ENCODE results near the gene TMEM253. TPM values are rescaled to one million over a fixed set of nuclear protein-coding genes. Genes with fewer than 3 reads are reported as not detected.

Gene TMEM253
- total and polyA plus RNA-seq, 9 of the 15 experiments (the other 6 are each of a cell fraction or from before 2014, with no cell fraction given): 0.11 to 0.61 (median 0.26) TPM; not detected in 3

- peak; percentile 28; the same call in 1 of the 2 replicates for TF ChIP-seq RFX1 (IDR thresholded peaks at IDR 0.05)
- peak; percentile 20 to 50; a peak in 2 of 4 replicates for TF ChIP-seq NRF1 (conservative IDR thresholded peaks at IDR 0.05 in 1 of 2, IDR thresholded peaks at IDR 0.05 in 1 of 2)
- TF ChIP-seq ZNF785 (CRISPR knock-in tag; IDR thresholded peaks at IDR 0.05): no peak
- 0 out of 2 replicates have a peak overlapping the region, but pooled peaks have one; percentile 21 for H2AFZ ChIP-seq (ENCODE audit: low read depth, low read length)
- H3K4me3 ChIP-seq: no peak overlapping the region
- H4K20me1 ChIP-seq (replicated peaks; ENCODE audit: control insufficient read depth, insufficient read depth, low read length): no peaks in the 10 kb centered on the region
- no peak overlapping the region for H3K27ac ChIP-seq (ENCODE audit: extremely low read depth, low read depth, low read length)
- no peaks in the 10 kb centered on the region for H3K27me3 ChIP-seq (ENCODE audit: control insufficient read depth in 2 of 2, insufficient read depth in 2 of 2, low read length in 2 of 2)
- CTCF ChIA-PET (ENCODE audit: low intra/inter-chr PET ratio): no interaction called here
- no peak overlapping the region for H3K4me2 ChIP-seq (ENCODE audit: insufficient read depth, low read length)
- POLR2A ChIA-PET: interaction anchor here (0.6 kb wide), 1 partner anchor 176 kb away, joined by 3 read pairs; no protein-coding TSS in a partner anchor
- no peak overlapping the region for H3K9ac ChIP-seq (ENCODE audit: insufficient read depth in 1 of 2, low read depth in 2 of 2, low read length in 2 of 2)
- ATAC-seq: no peak
- H3K36me3 ChIP-seq (ENCODE audit: control insufficient read depth, insufficient read depth, low read length): no peaks in the 10 kb centered on the region
- peaks cover 17 to 49% of the 10 kb centered on the region in 2 experiments for H3K4me1 ChIP-seq (replicated peaks in 1 of 2; ENCODE audit: control insufficient read depth in 2 of 2, insufficient read depth in 2 of 2, low read length in 2 of 2)
- in situ Hi-C loops (cut with MboI) (no loop called here), intact Hi-C loops (cut with micrococcal nuclease) (no loop called here)
- no peak for FAIRE-seq
- DNase-seq (ENCODE audit: extremely low read depth in 1 of 4, low spot score in 3 of 4): no peak
- WGBS (ENCODE audit: insufficient coverage, low coverage, missing lambda C conversion rate): 78% methylated on average over 5 of the region's 6 CpGs
- H3K9me1 ChIP-seq (ENCODE audit: control insufficient read depth, insufficient read depth, low read length): no peaks in the 10 kb centered on the region
- H3K9me3 ChIP-seq (replicated peaks; ENCODE audit: control insufficient read depth, insufficient read depth, low read depth, low read length): no peaks in the 10 kb centered on the region
- no peaks in the 10 kb centered on the region for H3K79me2 ChIP-seq (ENCODE audit: control insufficient read depth, insufficient read depth, low read length)
- BruUV-seq (replicated peaks): no TSS peak
Observed at GRCh38 chr14:21109377-21110138, 8.7 kb downstream of the TMEM253 start.

GRCh38 chr14:21112255-21112654 is 11.4 kb downstream of the TMEM253 start:
- CTCF ChIA-PET (ENCODE audit: low intra/inter-chr PET ratio): no interaction called here
- ATAC-seq (peak; percentile 22; the same call in 1 of the 3 replicates), DNase-seq (ENCODE audit: extremely low read depth in 1 of 4, low spot score in 3 of 4) (no peak), FAIRE-seq (no peak)
- in situ Hi-C loops (cut with MboI) (no loop called here), intact Hi-C loops (cut with micrococcal nuclease) (no loop called here)
- 29% methylated on average over 4 of the region's 4 CpGs for WGBS (ENCODE audit: insufficient coverage, low coverage, missing lambda C conversion rate)
- no peak overlapping the region for H3K9ac ChIP-seq (ENCODE audit: insufficient read depth in 1 of 2, low read depth in 2 of 2, low read length in 2 of 2)
- no peaks in the 10 kb centered on the region for H4K20me1 ChIP-seq (replicated peaks; ENCODE audit: control insufficient read depth, insufficient read depth, low read length)
- no peaks in the 10 kb centered on the region for H3K9me1 ChIP-seq (ENCODE audit: control insufficient read depth, insufficient read depth, low read length)
- no peaks in the 10 kb centered on the region for H3K9me3 ChIP-seq (replicated peaks; ENCODE audit: control insufficient read depth, insufficient read depth, low read depth, low read length)
- H3K4me3 ChIP-seq: no peak overlapping the region
- peaks cover 6 to 22% of the 10 kb centered on the region in 2 experiments; a peak in 4 of 5 replicates for H3K4me1 ChIP-seq (replicated peaks in 1 of 2; ENCODE audit: control insufficient read depth in 2 of 2, insufficient read depth in 2 of 2, low read length in 2 of 2)
- no peaks in the 10 kb centered on the region for H3K36me3 ChIP-seq (ENCODE audit: control insufficient read depth, insufficient read depth, low read length)
- no peaks in the 10 kb centered on the region for H3K27me3 ChIP-seq (ENCODE audit: control insufficient read depth in 2 of 2, insufficient read depth in 2 of 2, low read length in 2 of 2)
- POLR2A ChIA-PET: no interaction called here
- no peak overlapping the region for H3K4me2 ChIP-seq (ENCODE audit: insufficient read depth, low read length)
- BruUV-seq (replicated peaks): no TSS peak
- no peak overlapping the region for H3K27ac ChIP-seq (ENCODE audit: extremely low read depth, low read depth, low read length)
- no peaks in the 10 kb centered on the region for H3K79me2 ChIP-seq (ENCODE audit: control insufficient read depth, insufficient read depth, low read length)
- peak overlapping the region; percentile 57 for H2AFZ ChIP-seq (ENCODE audit: low read depth, low read length)
- TF ChIP-seq JUND (IDR thresholded peaks at IDR 0.05; ENCODE audit: borderline replicate concordance, low read depth, low read length): peak; percentile 37; the same call in 1 of the 2 replicates
- 0 out of 3 replicates have a peak, but pooled peaks have one; percentile 32 for TF ChIP-seq JUND (tag; IDR thresholded peaks at IDR 0.05; ENCODE audit: borderline replicate concordance, low read depth, low read length)
- TF ChIP-seq MAFF (IDR thresholded peaks at IDR 0.05; ENCODE audit: low read length): 0 out of 2 replicates have a peak, but pooled peaks have one; percentile 44
- TF ChIP-seq C11orf30 (IDR thresholded peaks at IDR 0.05; ENCODE audit: low read depth): peak; percentile 75
- TF ChIP-seq PBX2 (CRISPR knock-in tag; IDR thresholded peaks at IDR 0.05; ENCODE audit: low read depth): no peak
- peak; percentile 82 for TF ChIP-seq PBX2 (tag; conservative IDR thresholded peaks at IDR 0.05; ENCODE audit: low read depth)
- peak; percentile 69 for TF ChIP-seq MEIS2 (IDR thresholded peaks at IDR 0.05; ENCODE audit: partially characterized antibody)
- TF ChIP-seq PHF8 (IDR thresholded peaks at IDR 0.05; ENCODE audit: borderline replicate concordance, low read length): no peak
- peak; percentile 72 for TF ChIP-seq NFE2 (IDR thresholded peaks at IDR 0.05; ENCODE audit: low read depth)
- TF ChIP-seq ZNF146 (CRISPR knock-in tag; IDR thresholded peaks at IDR 0.05; ENCODE audit: unreplicated experiment): no peak
- TF ChIP-seq ZNF695 (CRISPR knock-in tag; IDR thresholded peaks at IDR 0.05): no peak

All from K562 (cell line).